SK-N-SH (cell line): ENCODE data around the gene ZNF575. TPM values are rescaled to one million over a fixed set of nuclear protein-coding genes. Genes with fewer than 3 reads are reported as not detected.

ENCODE experiments used
- CTCF ChIA-PET: fragments of 300-600, 350-600 bp; formaldehyde crosslinking; extraction: SDS; loops from one replicate; lab custom pipeline; 2021; lab: Yijun Ruan, JAX
- POLR2A ChIA-PET: fragments of 350-600 bp; sonication (Branson Sonifier 250); formaldehyde crosslinking; extraction: SDS; loops from one replicate; lab custom pipeline; 2020; ENCODE audit warnings: antibody characterized with exemption, inconsistent platforms; lab: Yijun Ruan, JAX
- DNase-seq: peaks from one replicate; pipeline ENCODE4 v3.0.0; 2012
- H2AFZ ChIP-seq: fragments of 200-600 bp; sonication (generic); 2 replicates; pipeline ENCODE4 v1.8.1; 2016; ENCODE audit warnings: antibody characterized with exemption, mild to moderate bottlenecking, low read depth
- H3F3A ChIP-seq: fragments of 200-600 bp; sonication (generic); replicated peaks from 2 replicates; pipeline ENCODE3; 2016; ENCODE audit warnings: antibody characterized with exemption, mild to moderate bottlenecking; ENCODE audit not compliant: insufficient read depth
- H3K27ac ChIP-seq, 2 experiments: fragments of 200-500 bp in 1 of 2; fragments of 200-600 bp in 1 of 2; sonication (Bioruptor generic) in 1 of 2; sonication (generic), shearing (Covaris generic) in 1 of 2; 2 replicates each; pipeline versions ENCODE4 v1.5.1 to v1.6.1; 2014 to 2016; ENCODE audit warnings: low read depth in 2 of 2, inconsistent platforms in 1 of 2, low read length in 1 of 2, mild to moderate bottlenecking in 1 of 2, mixed read lengths in 1 of 2
- H3K27me3 ChIP-seq: fragments of 200-600 bp; sonication (generic), shearing (Covaris generic); 2 replicates; pipeline ENCODE4 v1.6.1; 2016; ENCODE audit warnings: mixed run types; ENCODE audit not compliant: insufficient read depth
- H3K36me3 ChIP-seq, 2 experiments: fragments of 200-500 bp in 1 of 2; fragments of 200-600 bp in 1 of 2; sonication (Bioruptor generic) in 1 of 2; sonication (generic) in 1 of 2; replicated peaks in 1 of 2; 2 replicates each; pipeline versions ENCODE3 to v1.5.1; 2014 to 2016; ENCODE audit warnings: low read length in 1 of 2, mild to moderate bottlenecking in 1 of 2; ENCODE audit not compliant: insufficient read depth in 2 of 2, control insufficient read depth in 1 of 2
- H3K4me1 ChIP-seq, 2 experiments: fragments of 200-500 bp in 1 of 2; fragments of 200-600 bp in 1 of 2; sonication (Bioruptor generic) in 1 of 2; sonication (generic), shearing (Covaris generic) in 1 of 2; 2 replicates each; pipeline versions ENCODE4 v1.5.1 to v1.6.1; 2014 to 2016; ENCODE audit warnings: low read depth in 1 of 2, low read length in 1 of 2, mixed run types in 1 of 2; ENCODE audit not compliant: insufficient read depth in 2 of 2, control insufficient read depth in 1 of 2
- H3K4me2 ChIP-seq: fragments of 200-600 bp; sonication (generic), shearing (Covaris generic); 2 replicates; pipeline ENCODE4 v1.6.1; 2017; ENCODE audit warnings: mixed run types
- H3K4me3 ChIP-seq, 2 experiments: fragments of 200-500 bp in 1 of 2; fragments of 200-600 bp in 1 of 2; sonication (Bioruptor generic) in 1 of 2; sonication (generic), shearing (Covaris generic) in 1 of 2; 2 replicates each; pipeline versions ENCODE4 v1.5.1 to v1.8.1; 2014 to 2016; ENCODE audit warnings: low read depth in 2 of 2, inconsistent platforms in 1 of 2, low read length in 1 of 2, mild to moderate bottlenecking in 1 of 2, mixed read lengths in 1 of 2, moderate library complexity in 1 of 2
- H3K79me2 ChIP-seq: fragments of 200-600 bp; sonication (generic); 2 replicates; pipeline ENCODE4 v1.8.1; 2017; ENCODE audit warnings: mild to moderate bottlenecking; ENCODE audit not compliant: insufficient read depth
- H3K9ac ChIP-seq: fragments of 200-600 bp; sonication (generic); 2 replicates; pipeline ENCODE4 v1.6.1; 2017; ENCODE audit warnings: mixed run types
- H3K9me2 ChIP-seq: fragments of 200-600 bp; sonication (generic); 2 replicates; pipeline ENCODE4 v1.6.1; 2017; ENCODE audit warnings: mixed run types
- H3K9me3 ChIP-seq: fragments of 200-600 bp; sonication (generic); 2 replicates; pipeline ENCODE4 v1.6.1; 2017; ENCODE audit warnings: mixed run types, mild to moderate bottlenecking, moderate library complexity
- H4K20me1 ChIP-seq: fragments of 200-600 bp; sonication (generic); 2 replicates; pipeline ENCODE4 v1.6.1; 2017; ENCODE audit warnings: mild to moderate bottlenecking, mixed run types; ENCODE audit not compliant: insufficient read depth
- MXI1 ChIP-seq: IDR thresholded peaks from 2 replicates; pipeline ENCODE4 v1.6.1; 2012; ENCODE audit warnings: mild to moderate bottlenecking, low read depth, low read length, improper control_type of control experiment
- POLR2AphosphoS5 ChIP-seq: IDR thresholded peaks from 2 replicates; pipeline ENCODE4 v1.6.1; 2012; ENCODE audit warnings: low read depth, low read length
- RAD21 ChIP-seq: IDR thresholded peaks from 2 replicates; pipeline ENCODE4 v1.6.1; 2012; ENCODE audit warnings: mild to moderate bottlenecking, low read length
- RCOR1 ChIP-seq: fragments of 150-350 bp; IDR thresholded peaks from 2 replicates; pipeline ENCODE4 v1.6.1; 2017; ENCODE audit warnings: antibody characterized with exemption, low read length
- TAF1 ChIP-seq: IDR thresholded peaks from 2 replicates; pipeline ENCODE4 v1.6.1; 2012; ENCODE audit warnings: low read depth, mild to moderate bottlenecking, low read length, moderate library complexity, borderline replicate concordance
- YY1 ChIP-seq: IDR thresholded peaks from 2 replicates; pipeline ENCODE4 v1.4.0; 2012; ENCODE audit warnings: low read depth, mild to moderate bottlenecking
- WGBS: methylation state at CpG from one replicate; pipeline ENCODE4 v1.1.6; 2017; ENCODE audit warnings: low lambda C conversion rate; 5-methylcytosine and 5-hydroxymethylcytosine counted together
- polyA plus RNA-seq, 3 experiments: library from polyadenylated mRNA; depleted of rRNA; stranded (reverse); fragments of >200 nt; gene quantifications; 2 replicates each; pipeline ENCODE4 v1.2.3, GENCODE V29; 2012
- TF ChIP-seq, protein P1 (sequence below): IDR thresholded peaks from 2 replicates; pipeline ENCODE4 v1.6.1; 2012; ENCODE audit warnings: mild to moderate bottlenecking, low read depth, low read length, moderate library complexity
- TF ChIP-seq, protein P2 (sequence below): fragments of 200-600 bp; sonication (generic); IDR thresholded peaks from 2 replicates; pipeline ENCODE4 v1.6.1; 2017; ENCODE audit warnings: antibody characterized with exemption, mild to moderate bottlenecking, moderate library complexity
- TF ChIP-seq, protein P3 (sequence below): IDR thresholded peaks from 2 replicates; pipeline ENCODE4 v1.4.0; 2012; ENCODE audit warnings: low read depth

ZNF575 gene
- polyA plus RNA-seq, 1 of the 3 experiments (the other 2 are of a cell fraction) = 1.0 TPM

DNA sequence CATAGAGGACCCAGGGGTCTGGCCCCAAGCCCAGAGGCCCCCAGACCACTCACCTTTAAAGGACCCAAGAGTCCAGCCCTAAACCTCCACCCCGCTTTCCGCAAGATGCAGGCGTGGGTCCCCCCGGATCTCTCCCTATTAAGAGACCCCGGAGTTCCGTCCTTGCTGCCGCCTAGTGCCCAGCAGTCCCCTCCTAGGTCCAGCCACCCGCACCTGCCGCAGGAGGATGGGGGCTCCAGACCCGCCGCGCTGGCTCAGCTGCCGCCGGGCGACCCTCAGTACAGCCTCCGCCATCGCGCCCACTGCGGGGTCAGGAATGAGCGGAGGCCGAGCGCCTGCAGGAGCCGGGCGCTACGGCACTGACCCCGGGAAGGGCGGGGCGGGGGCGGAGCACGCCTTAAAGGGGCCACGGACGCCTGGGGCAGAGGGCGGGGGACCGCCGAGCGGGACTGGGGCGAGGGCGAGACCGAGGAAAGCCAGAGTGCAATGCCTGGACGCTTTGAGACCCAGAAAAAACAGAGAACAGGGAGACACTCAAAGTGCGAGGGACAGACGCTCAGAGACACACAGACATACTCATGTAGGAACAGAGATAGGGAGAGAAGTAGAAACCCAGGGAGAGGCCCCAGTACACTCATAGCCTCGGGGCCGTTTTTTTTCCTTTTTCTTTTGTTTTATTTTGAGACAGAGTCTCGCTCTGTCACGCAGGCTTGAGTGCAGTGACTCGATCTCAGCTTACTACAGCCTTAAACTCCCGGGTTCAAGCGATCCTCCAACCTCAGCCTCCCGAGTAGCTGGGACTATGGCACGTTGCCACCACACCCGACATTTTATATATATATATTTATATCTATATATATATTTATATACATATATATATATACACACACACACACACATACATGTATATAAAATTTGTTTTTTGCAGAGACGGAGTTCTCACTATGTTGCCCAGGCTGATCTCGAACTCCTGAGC is 5.8 kb upstream of the ZNF575 start, which contains the start of gene ETHE1:
Gene ETHE1, minus strand, starts transcription at position 318 of the 976 bp plus-strand sequence. Its CDS starts 24 bp downstream, at position 294.
- H3K9me3 ChIP-seq = no peaks in the 10 kb centered on the region
- peaks cover 6 to 14% of the 10 kb centered on the region in 2 experiments; a peak in 1 of 4 replicates for H3K4me1 ChIP-seq
- TF ChIP-seq YY1 = peak; percentile 21; the same call in 1 of the 2 replicates
- no peak for TF ChIP-seq RCOR1
- TF ChIP-seq TAF1 = peak; percentile 72; the same call in 1 of the 2 replicates
- peak; percentile 83 for TF ChIP-seq POLR2AphosphoS5
- TF ChIP-seq, protein P1, sequence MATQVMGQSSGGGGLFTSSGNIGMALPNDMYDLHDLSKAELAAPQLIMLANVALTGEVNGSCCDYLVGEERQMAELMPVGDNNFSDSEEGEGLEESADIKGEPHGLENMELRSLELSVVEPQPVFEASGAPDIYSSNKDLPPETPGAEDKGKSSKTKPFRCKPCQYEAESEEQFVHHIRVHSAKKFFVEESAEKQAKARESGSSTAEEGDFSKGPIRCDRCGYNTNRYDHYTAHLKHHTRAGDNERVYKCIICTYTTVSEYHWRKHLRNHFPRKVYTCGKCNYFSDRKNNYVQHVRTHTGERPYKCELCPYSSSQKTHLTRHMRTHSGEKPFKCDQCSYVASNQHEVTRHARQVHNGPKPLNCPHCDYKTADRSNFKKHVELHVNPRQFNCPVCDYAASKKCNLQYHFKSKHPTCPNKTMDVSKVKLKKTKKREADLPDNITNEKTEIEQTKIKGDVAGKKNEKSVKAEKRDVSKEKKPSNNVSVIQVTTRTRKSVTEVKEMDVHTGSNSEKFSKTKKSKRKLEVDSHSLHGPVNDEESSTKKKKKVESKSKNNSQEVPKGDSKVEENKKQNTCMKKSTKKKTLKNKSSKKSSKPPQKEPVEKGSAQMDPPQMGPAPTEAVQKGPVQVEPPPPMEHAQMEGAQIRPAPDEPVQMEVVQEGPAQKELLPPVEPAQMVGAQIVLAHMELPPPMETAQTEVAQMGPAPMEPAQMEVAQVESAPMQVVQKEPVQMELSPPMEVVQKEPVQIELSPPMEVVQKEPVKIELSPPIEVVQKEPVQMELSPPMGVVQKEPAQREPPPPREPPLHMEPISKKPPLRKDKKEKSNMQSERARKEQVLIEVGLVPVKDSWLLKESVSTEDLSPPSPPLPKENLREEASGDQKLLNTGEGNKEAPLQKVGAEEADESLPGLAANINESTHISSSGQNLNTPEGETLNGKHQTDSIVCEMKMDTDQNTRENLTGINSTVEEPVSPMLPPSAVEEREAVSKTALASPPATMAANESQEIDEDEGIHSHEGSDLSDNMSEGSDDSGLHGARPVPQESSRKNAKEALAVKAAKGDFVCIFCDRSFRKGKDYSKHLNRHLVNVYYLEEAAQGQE = peak; percentile 13; the same call in 1 of the 2 replicates
- TF ChIP-seq RAD21 = no peak
- TF ChIP-seq, protein P2, sequence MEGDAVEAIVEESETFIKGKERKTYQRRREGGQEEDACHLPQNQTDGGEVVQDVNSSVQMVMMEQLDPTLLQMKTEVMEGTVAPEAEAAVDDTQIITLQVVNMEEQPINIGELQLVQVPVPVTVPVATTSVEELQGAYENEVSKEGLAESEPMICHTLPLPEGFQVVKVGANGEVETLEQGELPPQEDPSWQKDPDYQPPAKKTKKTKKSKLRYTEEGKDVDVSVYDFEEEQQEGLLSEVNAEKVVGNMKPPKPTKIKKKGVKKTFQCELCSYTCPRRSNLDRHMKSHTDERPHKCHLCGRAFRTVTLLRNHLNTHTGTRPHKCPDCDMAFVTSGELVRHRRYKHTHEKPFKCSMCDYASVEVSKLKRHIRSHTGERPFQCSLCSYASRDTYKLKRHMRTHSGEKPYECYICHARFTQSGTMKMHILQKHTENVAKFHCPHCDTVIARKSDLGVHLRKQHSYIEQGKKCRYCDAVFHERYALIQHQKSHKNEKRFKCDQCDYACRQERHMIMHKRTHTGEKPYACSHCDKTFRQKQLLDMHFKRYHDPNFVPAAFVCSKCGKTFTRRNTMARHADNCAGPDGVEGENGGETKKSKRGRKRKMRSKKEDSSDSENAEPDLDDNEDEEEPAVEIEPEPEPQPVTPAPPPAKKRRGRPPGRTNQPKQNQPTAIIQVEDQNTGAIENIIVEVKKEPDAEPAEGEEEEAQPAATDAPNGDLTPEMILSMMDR = peak; percentile 11; the same call in 1 of the 2 replicates
- TF ChIP-seq, protein P3, sequence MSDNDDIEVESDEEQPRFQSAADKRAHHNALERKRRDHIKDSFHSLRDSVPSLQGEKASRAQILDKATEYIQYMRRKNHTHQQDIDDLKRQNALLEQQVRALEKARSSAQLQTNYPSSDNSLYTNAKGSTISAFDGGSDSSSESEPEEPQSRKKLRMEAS = peak; percentile 47; the same call in 1 of the 2 replicates
- TF ChIP-seq MXI1 = peak; percentile 58; the same call in 1 of the 2 replicates
- POLR2A ChIA-PET = no interaction called here
- no peaks in the 10 kb centered on the region for H3K9me2 ChIP-seq
- peak within 1 kb of the TSS; percentile 86 for H3K9ac ChIP-seq
- 7% methylated on average over 49 of the region's 54 CpGs for WGBS
- peak within 1 kb of the TSS; percentile 95 for H3K4me2 ChIP-seq
- H3K79me2 ChIP-seq = peaks cover 28% of the 10 kb centered on the region
- CTCF ChIA-PET = interaction anchor here (0.7 to 24.7 kb wide), 5 partner anchors 7 to 158 kb away, joined by 4 to 632 read pairs (median 6); no protein-coding TSS in a partner anchor
- no peaks in the 10 kb centered on the region for H3F3A ChIP-seq
- no peaks in the 10 kb centered on the region for H3K36me3 ChIP-seq
- DNase-seq = peak; percentile 92
- peak within 1 kb of the TSS; percentile 0 to 48; a peak in 2 of 4 replicates for H3K27ac ChIP-seq
- peak within 1 kb of the TSS; percentile 74 to 97 for H3K4me3 ChIP-seq
- no peaks in the 10 kb centered on the region for H3K27me3 ChIP-seq
- peak within 1 kb of the TSS; percentile 98 for H2AFZ ChIP-seq
- H4K20me1 ChIP-seq = no peaks in the 10 kb centered on the region
